ENCODE results near the gene ARF6.
"Not testable (repeated sequence)": the region's sequence is repeated elsewhere in the genome, so short reads cannot be mapped to it uniquely, and the experiment has no call there.

ARF6 gene

DNA sequence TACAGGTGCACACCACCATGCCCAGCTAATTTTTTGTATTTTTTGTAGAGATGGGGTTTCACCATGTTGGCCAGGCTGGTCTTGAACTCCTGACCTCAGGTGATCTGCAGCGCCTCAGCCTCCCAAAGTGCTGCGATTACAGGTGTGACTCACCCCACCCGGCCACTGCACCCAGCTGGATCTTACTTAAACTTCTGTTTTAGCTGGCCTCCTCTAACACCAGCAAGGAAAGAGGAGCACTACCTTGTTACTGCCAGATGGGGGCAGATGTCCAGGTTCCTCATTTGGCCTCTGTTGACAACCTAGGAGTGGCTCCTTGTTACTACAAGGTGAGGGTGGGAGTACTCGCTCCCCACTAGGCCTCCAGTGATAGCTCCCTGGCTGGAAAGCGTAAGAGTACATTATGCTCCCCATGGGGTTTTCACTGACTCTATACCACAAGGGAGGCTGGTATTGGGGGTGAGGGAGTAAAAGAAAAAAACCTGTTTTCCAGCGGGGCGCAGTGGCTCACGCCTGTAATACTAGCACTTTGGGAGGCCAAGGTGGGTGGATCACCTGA lies 13.2 kb upstream of the ARF6 start:
- peak; percentile 38 for DNase-seq

DNA sequence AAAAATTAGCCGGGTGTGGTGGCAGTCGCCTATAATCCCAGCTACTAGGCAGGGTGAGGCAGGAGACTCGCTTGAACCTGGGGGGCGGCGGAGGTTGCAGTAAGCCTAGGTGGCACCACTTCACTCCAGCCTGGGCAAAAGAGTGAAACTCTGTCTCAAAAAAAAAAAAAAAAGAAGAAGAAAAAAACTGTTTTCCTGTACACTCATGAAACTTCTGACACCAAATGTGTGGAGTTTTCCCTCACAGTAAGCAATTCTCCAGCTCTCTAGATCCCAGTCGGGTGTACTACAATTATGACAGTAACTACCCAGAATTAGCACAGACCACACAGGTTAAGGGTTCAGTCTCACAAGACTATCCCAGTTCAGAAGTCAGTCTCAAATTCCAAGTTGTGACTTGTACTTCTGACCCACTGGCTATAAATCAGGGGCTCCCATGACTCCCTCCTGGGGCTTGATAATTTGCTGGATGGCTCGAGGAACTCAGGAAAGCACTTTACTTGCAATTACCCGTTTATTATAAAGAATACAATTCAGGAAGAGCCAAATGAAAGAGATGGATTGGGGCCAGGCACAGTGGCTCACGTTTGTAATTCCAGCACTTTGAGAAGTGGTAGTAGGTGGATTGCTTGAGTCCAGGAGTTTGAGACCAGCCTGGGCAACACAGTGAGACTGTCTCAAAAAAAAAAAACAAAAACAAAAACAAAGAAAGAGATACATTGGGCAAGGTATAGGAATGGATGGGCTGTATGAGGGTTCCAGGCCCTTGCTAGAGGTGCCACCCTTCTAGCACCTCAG lies 12.4 kb upstream of the ARF6 start:
- no peak for DNase-seq

DNA sequence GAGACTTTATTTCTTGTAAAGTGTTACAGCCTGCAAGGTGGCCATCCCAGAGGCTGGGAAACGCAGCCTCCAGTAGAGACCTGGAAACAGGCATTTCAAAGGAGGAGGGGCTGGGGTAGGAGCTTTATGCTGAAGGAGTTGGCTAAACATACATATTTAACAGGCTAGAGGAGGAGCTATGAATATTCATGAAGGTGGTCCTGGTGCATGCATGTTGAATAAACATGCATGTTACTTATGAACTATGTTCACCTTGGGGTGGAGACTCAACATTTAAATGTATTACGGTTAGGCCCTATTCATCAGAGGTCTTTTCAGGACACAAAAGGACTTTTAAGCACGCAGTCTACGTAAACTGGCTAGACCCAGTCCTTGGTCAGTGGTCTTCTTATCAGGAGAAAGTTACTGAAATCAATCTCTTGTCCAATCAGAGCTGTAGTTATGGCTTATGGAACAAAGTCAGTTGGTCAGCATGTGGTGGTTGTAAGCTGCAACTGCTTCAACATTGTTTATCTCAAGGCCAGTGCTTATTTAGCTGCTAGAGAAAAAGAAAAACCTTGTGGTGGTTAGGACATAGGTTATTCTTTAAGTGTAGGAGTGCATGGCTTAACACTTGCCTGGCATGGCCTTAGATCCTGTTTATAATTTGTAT lies 11.4 kb upstream of the ARF6 start:
- DNase-seq = no peak

DNA sequence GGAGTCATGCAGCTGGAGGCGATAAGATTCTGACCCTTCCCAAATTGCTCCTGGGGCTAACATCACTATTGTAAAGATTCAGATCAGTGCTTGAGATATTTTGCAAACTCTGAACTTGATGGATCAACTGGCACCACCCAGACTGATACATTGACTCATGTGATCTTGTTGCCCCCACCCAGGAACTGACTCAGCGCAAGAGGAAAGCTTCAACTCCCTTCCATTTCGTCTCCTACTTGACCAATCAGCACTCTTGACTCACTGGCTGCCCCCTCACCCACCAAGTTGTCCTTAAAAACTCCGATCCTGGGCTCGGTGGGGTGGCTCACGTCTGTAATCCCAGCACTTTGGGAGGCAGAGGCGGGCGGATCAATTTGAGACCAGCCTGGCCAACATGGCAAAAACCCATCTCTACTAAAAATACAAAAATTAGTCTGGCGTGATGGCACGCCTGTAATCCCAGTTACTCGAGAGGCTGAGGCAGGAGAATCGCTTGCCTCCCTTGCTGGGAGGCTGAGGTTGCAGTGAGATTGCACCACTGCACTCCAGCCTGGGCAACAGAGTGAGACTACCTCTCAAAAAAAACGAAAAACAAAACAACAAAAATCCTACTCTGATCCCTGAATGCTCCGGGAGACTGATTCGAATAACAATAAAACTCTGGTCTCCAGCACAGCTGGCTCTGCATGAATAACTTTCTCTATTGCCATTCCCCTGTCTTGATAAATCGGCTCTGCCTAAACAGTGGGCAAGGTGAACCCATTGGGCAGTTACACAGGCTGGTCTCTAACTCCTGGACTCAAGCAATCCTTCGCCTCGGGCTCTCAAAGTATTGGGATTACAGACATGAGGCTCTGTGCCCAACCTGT lies 9.8 kb upstream of the ARF6 start:
- no peak for DNase-seq

DNA sequence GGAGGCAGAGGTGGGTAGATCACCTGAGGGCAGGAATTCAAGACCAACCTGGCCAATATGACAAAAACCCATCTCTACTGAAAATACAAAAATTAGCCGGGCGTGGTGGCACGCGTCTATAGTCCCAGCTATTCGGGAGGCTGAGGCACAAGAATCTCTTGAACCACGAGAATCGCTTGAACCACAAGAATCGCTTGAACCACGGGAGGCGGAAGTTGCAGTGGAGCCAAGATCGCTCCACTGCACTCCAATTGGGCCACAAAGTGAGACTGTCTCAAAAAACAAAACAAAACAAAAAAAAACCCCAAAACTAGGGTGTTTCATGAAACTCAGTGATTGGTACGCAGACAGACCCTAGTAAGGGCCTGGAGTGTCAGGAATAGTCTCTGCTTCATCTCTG lies 6.4 kb upstream of the ARF6 start:
- DNase-seq = no peak

DNA sequence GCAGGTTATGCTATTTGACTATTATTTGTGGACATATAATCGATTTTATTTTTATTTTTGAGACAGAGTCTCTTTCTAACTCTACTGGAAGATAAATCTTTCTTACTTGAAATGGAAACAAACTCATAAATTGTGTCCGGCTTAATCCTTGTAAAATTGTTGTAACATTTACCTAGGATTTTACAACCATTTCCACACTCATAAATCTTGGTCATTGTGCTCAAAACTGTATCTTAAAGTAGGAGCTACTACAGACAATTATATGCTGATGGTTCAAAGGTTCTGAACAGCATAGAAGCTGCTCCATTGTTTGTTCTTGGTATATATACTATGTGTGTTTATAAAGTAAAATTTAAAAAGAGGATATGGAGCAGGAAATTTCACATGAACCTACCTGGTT lies 4.6 kb upstream of the ARF6 start:
- no peak for DNase-seq

DNA sequence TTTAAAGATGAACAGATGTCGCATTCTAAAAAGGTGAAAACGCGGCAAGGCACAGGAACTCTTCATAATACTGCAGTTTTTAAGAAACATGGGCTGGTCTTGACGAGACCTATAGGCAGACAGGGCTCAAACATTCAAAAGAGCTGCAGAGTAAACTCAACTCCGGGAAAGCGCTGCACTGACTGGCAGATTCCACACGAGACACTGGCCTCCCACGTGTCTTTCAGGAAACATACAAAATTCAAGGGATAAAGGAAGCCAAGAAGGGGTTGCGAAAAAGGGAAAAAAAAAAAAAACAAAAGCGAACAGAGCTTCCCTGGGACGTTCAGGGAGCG lies 614 bp upstream of the ARF6 start:
- DNase-seq = no peak

DNA sequence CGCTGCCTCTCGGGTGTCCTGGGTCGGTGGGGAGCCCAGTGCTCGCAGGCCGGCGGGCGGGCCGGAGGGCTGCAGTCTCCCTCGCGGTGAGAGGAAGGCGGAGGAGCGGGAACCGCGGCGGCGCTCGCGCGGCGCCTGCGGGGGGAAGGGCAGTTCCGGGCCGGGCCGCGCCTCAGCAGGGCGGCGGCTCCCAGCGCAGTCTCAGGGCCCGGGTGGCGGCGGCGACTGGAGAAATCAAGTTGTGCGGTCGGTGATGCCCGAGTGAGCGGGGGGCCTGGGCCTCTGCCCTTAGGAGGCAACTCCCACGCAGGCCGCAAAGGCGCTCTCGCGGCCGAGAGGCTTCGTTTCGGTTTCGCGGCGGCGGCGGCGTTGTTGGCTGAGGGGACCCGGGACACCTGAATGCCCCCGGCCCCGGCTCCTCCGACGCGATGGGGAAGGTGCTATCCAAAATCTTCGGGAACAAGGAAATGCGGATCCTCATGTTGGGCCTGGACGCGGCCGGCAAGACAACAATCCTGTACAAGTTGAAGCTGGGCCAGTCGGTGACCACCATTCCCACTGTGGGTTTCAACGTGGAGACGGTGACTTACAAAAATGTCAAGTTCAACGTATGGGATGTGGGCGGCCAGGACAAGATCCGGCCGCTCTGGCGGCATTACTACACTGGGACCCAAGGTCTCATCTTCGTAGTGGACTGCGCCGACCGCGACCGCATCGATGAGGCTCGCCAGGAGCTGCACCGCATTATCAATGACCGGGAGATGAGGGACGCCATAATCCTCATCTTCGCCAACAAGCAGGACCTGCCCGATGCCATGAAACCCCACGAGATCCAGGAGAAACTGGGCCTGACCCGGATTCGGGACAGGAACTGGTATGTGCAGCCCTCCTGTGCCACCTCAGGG lies 679 bp downstream of the ARF6 start:
- DNase-seq = no peak

DNA sequence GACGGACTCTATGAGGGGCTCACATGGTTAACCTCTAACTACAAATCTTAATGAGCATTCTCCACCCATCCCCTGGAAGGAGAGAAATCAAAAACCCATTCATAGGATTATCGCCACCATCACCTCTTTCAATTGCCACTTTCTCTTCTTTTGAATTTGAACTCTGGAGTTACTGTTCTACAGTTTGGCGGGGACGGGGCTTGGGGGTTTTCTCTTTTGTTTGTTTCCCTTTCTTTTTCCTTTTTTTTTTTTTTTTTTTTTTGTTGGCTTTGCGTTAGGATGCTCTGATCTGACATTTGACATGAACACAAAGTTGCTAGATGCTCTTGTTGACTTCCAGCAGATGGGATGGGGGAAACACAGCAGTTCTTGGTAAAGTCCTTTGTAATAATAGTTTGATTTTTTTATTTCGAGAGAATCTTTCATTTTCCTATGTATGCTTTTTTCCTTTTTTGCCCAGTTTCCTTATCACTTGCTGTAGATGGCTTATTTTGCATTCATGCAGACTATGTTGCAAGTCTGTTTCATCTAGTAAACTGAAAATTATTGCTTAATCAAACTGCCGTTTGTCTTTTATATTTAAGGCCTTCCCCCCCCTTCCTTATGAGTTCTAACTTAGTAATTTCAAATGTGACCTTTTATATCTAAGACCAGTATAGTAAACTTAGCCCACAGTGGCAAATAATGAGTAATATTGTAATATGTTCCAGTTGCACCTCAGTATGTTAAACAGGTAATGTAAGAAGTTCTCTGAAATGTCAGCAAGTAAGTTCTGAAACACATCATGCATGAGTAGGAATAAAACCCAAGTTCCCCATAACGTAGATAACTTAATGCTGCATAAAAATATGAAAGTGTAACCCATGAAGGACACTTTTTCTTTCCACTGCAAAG lies 1.6 kb downstream of the ARF6 start:
- not testable (repeated sequence) for DNase-seq

DNA sequence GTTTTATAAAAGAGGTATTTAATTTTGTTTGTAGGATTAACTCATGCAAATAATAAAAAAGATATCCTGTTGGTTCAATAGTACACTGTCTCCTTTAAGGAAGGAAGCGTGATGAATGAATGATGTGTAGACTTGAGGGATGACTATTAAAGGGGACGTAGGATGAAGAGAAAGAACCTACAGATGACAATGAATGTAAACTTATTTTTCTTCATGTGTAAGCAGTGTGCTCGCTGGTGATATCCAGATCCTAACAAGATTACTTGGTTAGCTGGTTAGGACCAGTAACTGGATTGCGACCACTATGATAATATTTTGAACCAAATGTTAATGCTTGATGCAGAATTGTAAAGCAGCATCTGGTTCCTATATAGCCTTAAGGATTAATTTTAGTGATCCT lies 2.6 kb downstream of the ARF6 start:
- DNase-seq = no peak

DNA sequence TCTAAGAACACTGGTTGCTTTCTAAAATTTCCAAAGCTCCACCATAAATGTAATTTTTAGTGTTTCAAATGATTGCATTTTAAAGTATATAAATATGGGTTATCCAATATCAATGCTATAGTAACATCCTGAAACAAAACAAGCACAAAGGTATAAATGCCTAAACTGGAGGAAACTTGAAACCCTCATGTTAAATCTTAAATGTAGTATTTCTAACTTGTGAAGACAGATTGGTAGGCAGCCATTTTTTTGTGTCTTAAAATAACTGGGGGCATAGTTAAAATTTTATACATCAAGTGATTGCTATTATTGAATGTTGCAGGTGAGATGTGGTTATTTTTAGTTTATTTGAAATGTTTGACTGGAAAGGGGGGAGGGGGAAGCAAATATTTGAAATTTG lies 3.4 kb downstream of the ARF6 start:
- DNase-seq = not testable (repeated sequence)

DNA sequence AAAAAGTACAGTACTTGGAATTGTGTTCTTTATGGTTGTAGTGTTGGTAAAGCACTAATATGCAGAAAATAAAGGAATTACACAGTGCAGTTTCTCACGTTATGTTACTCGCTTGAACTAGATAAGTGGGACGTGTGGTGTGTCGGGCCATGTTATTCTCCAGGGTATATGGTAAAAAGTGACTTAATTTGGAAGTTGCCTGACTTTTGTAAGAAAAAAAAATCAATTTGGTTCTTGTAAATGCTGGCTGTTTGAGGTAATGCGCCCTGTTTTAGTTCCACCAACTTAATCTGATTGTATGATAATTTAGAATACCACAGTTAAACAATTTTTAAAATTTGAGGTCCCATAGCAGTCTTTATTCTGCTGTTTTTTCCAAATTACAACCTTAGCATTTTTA lies 4.1 kb downstream of the ARF6 start:
- DNase-seq = no peak

DNA sequence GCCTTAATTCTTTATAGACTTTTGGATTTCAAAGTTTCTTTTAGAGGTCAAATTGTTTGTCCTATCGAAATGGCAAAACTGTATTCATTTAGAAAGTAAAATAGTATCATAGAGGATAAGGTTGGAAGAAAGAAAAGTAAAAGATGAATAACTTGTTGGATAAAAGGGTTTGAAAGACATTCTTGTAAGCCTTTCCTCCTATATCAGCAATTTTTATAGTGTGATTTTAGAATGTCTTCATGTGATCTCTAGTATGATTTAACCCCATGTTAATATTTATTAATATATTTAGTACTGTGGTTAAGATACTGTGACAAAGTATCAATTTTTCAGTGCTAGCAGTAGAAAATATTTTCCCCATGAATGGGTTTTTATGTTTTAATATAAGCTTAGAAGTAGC lies 4.5 kb downstream of the ARF6 start:
- DNase-seq = no peak

DNA sequence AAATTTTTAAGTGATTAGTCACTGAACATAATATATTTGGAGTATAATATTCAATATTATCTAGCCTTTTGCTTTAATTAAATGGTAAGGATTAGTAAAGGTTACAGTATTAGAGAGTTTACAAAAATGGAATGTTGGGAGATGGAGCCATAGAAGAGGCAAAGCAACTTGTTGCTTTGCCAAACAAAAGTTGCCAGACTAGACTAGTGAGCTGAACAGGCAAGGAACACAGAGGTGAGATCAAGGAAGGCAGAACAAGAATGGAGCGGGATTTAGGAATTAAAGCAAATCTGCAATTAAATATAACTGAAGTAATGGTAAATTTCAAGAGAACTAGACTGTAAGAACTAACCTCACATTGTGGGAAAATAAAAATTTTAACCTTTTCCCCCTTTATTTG lies 5.1 kb downstream of the ARF6 start:
- no peak for DNase-seq

DNA sequence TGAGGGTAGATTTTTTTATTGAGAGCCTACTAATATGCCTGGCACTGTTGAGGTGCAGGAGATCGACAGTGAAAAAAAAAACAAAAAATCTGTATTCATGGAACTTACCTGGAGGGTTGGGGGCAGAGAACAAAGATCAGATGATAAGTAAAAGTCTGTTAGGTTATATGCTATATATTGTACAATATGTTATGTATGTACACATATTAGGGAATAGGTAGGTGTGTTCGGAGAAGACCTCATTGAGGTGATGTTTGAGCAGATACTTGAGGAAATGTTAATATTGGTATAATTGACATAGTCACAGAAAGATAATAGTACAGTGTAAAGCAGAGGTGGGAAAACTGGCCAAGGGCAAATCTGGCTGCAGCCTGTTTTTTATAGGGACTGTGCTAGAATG lies 5.6 kb downstream of the ARF6 start:
- no peak for DNase-seq

DNA sequence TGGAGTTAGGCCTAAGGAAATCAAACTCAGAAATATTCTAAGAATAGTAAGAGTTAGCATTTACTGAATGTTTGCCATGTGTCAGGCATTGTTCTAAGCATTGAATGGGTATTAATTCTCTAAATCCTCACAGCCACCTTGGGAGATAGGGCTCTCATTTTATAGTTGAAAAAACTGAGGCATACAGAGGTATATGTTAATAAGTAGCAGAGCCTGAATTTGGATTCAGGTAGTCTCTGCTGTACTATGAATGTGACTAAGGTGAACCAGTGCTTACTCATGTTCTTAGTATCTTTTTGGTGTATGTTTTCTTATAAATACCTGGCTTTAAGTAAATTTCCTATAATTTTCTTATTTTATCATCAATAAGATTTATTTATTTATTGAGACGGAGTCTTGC lies 8.1 kb downstream of the ARF6 start:
- DNase-seq = no peak

DNA sequence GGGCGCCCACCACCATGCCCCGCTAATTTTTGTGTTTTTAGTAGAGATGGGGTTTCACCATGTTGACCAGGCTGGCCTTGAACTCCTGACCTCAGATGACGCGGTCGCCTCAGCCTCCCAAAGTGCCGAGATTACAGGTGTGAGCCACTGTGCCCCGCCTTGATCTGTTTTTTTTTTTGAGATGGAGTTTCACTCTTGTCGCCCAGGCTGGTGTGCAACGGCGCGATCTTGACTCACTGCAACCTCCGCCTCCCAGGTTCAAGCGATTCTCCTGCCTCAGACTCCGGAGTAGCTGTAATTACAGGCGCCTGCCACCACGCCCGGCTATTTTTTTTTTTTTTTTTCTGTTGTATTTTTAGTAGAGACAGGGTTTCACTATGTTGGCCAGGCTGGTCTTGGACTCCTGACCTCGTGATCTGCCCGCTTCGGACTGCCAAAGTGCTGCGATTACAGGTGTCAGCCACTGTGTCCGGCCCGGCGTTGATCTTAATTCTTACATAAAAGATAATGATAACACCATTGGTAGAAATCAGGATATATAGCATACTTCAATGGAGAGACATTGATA lies 9.9 kb downstream of the ARF6 start:
- not testable (repeated sequence) for DNase-seq

DNA sequence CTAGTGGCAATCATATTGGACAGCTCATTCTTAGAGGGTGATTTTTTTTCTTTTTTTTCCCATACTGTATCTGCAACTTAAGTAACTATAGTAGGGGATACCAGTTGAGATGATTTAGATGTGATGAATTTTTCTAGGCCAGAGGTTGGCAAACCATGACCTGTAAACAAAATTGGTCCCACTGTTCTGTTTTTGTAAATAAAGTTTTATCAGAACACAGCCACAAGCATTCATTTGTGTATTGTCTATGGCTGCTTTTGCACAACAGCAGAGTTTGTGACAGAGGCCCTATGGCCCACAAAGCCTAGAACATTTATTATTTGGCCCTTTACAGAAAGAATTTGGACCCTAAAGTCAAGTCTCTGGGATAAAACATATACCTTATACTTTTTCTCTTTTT lies 11.4 kb downstream of the ARF6 start:
- DNase-seq = no peak

DNA sequence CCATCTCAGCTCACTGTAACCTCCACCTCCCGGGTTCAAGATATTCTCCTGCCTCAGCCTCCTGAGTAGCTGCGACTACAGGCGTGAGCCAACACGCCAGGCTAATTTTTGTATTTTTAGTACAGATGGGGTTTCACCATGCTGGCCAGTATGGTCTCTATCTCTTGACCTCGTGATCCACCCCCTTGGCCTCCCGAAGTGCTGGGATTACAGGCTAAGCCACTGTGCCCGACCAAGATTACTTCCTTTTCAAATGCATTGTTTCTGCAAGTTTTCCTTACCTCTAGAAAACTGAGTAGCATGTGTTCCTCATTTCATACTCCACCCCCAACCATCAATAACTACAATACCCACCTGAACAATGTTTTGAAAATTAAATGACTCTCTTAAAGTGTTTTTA lies 13.1 kb downstream of the ARF6 start:
- DNase-seq = no peak

DNA sequence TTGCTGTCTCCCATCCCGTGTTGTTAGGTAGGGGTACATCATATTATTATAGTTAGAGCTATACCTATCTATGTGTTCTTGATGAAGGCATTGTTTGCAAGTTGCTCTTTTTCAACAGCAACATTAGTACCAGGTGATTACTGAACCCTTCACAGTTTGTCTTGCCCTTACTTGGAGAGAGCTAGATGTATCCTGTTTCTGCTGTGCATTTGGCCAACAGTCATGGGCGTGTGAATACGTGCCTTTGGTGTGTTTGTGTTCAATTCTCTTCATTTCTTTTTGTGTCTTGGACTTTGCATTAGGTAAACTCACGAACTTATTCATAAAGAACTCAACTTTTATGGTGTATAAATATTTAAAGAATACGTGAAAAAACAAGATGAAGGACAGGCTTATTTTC lies 14.3 kb downstream of the ARF6 start:
- no peak for DNase-seq

DNA sequence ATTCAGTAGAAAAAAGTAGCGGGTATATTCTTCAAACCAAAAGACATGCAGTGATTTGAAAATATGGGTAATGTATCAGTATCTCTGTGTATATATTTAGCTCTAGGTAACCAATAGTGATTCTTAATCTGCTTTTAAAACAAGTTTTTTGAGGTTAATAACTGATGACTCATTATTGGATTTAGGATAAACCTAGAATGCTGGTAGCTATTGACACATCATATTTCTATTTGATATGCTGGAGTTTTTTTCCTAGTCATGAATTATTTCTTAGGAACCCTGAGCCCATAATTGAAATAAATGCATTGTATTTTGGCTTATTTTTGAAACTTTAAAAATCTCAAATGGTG lies 15.5 kb downstream of the ARF6 start:
- DNase-seq = no peak

All from SIG-M5 (cell line).